Measurements from ENCODE around the gene BEND7. TPM values are rescaled to one million over a fixed set of nuclear protein-coding genes. Genes with fewer than 3 reads are reported as not detected.
A peak's percentile ranks its signal among the peaks of the same experiment; 100 is the strongest.

Gene BEND7
- total RNA-seq, 1 donor from 2014 or later, result 43.5 TPM

- DNase-seq (ENCODE audit: low spot score), result no peak
Measured at GRCh38 chr10:13521026-13521425, 7.8 kb downstream of the BEND7 start.

- DNase-seq (ENCODE audit: low spot score), result no peak
Measured at GRCh38 chr10:13520194-13520593, 8.6 kb downstream of the BEND7 start.

- DNase-seq (ENCODE audit: low spot score), result no peak
Measured at GRCh38 chr10:13518076-13518692, 10.6 kb downstream of the BEND7 start.

- DNase-seq (ENCODE audit: low spot score), result no peak
Measured at GRCh38 chr10:13517675-13518074, 11.1 kb downstream of the BEND7 start.

GRCh38 chr10:13516176-13516575 lies 12.6 kb downstream of the BEND7 start:
- DNase-seq (ENCODE audit: low spot score), result no peak

GRCh38 chr10:13515467-13515866 lies 13.3 kb downstream of the BEND7 start:
- no peak for DNase-seq (ENCODE audit: low spot score)

- DNase-seq (ENCODE audit: low spot score), result no peak
Measured at GRCh38 chr10:13514296-13514695, 14.5 kb downstream of the BEND7 start.

- no peak for DNase-seq (ENCODE audit: low spot score)
Measured at GRCh38 chr10:13512564-13512963, 16.2 kb downstream of the BEND7 start.

- no peak for DNase-seq (ENCODE audit: low spot score)
Measured at GRCh38 chr10:13511409-13511808, 17.4 kb downstream of the BEND7 start.

- no peak for DNase-seq (ENCODE audit: low spot score)
Measured at GRCh38 chr10:13505052-13505680, 23.6 kb downstream of the BEND7 start.

- no peak for DNase-seq (ENCODE audit: low spot score)
Measured at GRCh38 chr10:13503745-13504463, 24.9 kb downstream of the BEND7 start.

GRCh38 chr10:13502380-13502779 lies 26.4 kb downstream of the BEND7 start:
- no peak for DNase-seq (ENCODE audit: low spot score)

GRCh38 chr10:13500201-13500600 lies 28.6 kb downstream of the BEND7 start:
- DNase-seq (ENCODE audit: low spot score), result no peak

- DNase-seq (ENCODE audit: low spot score), result no peak
Measured at GRCh38 chr10:13499150-13499549, 29.7 kb downstream of the BEND7 start.

- no peak for DNase-seq (ENCODE audit: low spot score)
Measured at GRCh38 chr10:13496931-13497330, 31.9 kb downstream of the BEND7 start.

- no peak for DNase-seq (ENCODE audit: low spot score)
Measured at GRCh38 chr10:13496164-13496563, 32.6 kb downstream of the BEND7 start.

- DNase-seq (ENCODE audit: low spot score), result no peak
Measured at GRCh38 chr10:13492493-13493180, 36.2 kb downstream of the BEND7 start.

GRCh38 chr10:13491747-13492360 lies 37.0 kb downstream of the BEND7 start:
- no peak for DNase-seq (ENCODE audit: low spot score)

- DNase-seq (ENCODE audit: low spot score), result no peak
Measured at GRCh38 chr10:13490503-13490902, 38.3 kb downstream of the BEND7 start.

- no peak for DNase-seq (ENCODE audit: low spot score)
Measured at GRCh38 chr10:13489035-13489599, 39.7 kb downstream of the BEND7 start.

- DNase-seq (ENCODE audit: low spot score), result no peak
Measured at GRCh38 chr10:13485623-13486022, 43.2 kb downstream of the BEND7 start.

- DNase-seq (ENCODE audit: low spot score), result peak; percentile 58
Measured at GRCh38 chr10:13483951-13484350, 44.9 kb downstream of the BEND7 start.
